SJSA1 (cell line): ENCODE data around the gene GAD2. TPM values are rescaled to one million over a fixed set of nuclear protein-coding genes. Genes with fewer than 3 reads are reported as not detected.

ENCODE experiments used
- DNase-seq, 2 experiments: peaks; one replicate each; pipeline ENCODE4 v3.0.0-alpha.2; 2015 to 2020; ENCODE audit warnings: low spot score in 2 of 2, low read depth in 1 of 2
- H3K27ac ChIP-seq: fragments of 250-450 bp; sonication (Bioruptor Pico); 2 replicates; pipeline ENCODE4 v1.5.1; 2020; ENCODE audit warnings: mild to moderate bottlenecking, moderate library complexity
- H3K27me3 ChIP-seq: fragments of 250-450 bp; sonication (Bioruptor Pico); replicated peaks from 2 replicates; pipeline ENCODE4 v1.5.1; 2020; ENCODE audit warnings: mild to moderate bottlenecking, moderate library complexity
- H3K36me3 ChIP-seq: fragments of 250-450 bp; sonication (Bioruptor Pico); 2 replicates; pipeline ENCODE4 v1.5.1; 2020; ENCODE audit warnings: mild to moderate bottlenecking
- H3K4me1 ChIP-seq: fragments of 250-450 bp; sonication (Bioruptor Pico); replicated peaks from 2 replicates; pipeline ENCODE4 v1.6.1; 2021; ENCODE audit warnings: mild to moderate bottlenecking
- H3K4me3 ChIP-seq: fragments of 250-450 bp; sonication (Bioruptor Pico); 2 replicates; pipeline ENCODE4 v1.5.1; 2020; ENCODE audit warnings: mild to moderate bottlenecking
- H3K9me3 ChIP-seq: fragments of 250-450 bp; sonication (Bioruptor Pico); replicated peaks from 2 replicates; pipeline ENCODE4 v1.5.1; 2020; ENCODE audit warnings: mild to moderate bottlenecking
- total RNA-seq: library from RNA; depleted of rRNA; stranded (reverse); fragments of >200 nt; shearing (Covaris generic); gene quantifications from 2 replicates; pipeline ENCODE4 v1.2.3, GENCODE V29; 2014

The GAD2 gene
- total RNA-seq, 1 experiment from 2014 or later = not detected

- no peak for DNase-seq
- no peaks in the 10 kb centered on the region for H3K4me1 ChIP-seq
- H3K4me3 ChIP-seq = no peak overlapping the region
- H3K27me3 ChIP-seq = no peaks in the 10 kb centered on the region
- no peaks in the 10 kb centered on the region for H3K36me3 ChIP-seq
- no peak overlapping the region for H3K27ac ChIP-seq
- H3K9me3 ChIP-seq = no peaks in the 10 kb centered on the region
Observed at GRCh38 chr10:26310361-26310760, 93.8 kb downstream of the GAD2 start.

GRCh38 chr10:26311383-26311940 lies 94.9 kb downstream of the GAD2 start:
- DNase-seq = no peak

GRCh38 chr10:26314265-26315013 lies 97.9 kb downstream of the GAD2 start:
- Histone ChIP-seq H3K27me3 (no peaks in the 10 kb centered on the region), H3K27ac (no peak overlapping the region), H3K4me3 (no peak overlapping the region), H3K36me3 (no peaks in the 10 kb centered on the region), H3K4me1 (no peaks in the 10 kb centered on the region), H3K9me3 (no peaks in the 10 kb centered on the region)
- DNase-seq = no peak

More at GRCh38 chr10:26311383-26311940, 94.9 kb downstream of the GAD2 start:
- no peaks in the 10 kb centered on the region for H3K27me3 ChIP-seq
- H3K9me3 ChIP-seq = no peaks in the 10 kb centered on the region
- H3K27ac ChIP-seq = no peak overlapping the region
- no peaks in the 10 kb centered on the region for H3K4me1 ChIP-seq
- no peaks in the 10 kb centered on the region for H3K36me3 ChIP-seq
- H3K4me3 ChIP-seq = no peak overlapping the region

GRCh38 chr10:26318672-26319071 lies 102.1 kb downstream of the GAD2 start:
- Histone ChIP-seq H3K27me3 (no peaks in the 10 kb centered on the region), H3K4me3 (no peak overlapping the region), H3K27ac (no peak overlapping the region)

GRCh38 chr10:26323219-26323618 lies 106.6 kb downstream of the GAD2 start:
- H3K27me3 ChIP-seq = no peaks in the 10 kb centered on the region
- no peak for DNase-seq
- H3K27ac ChIP-seq = no peak overlapping the region
- no peak overlapping the region for H3K4me3 ChIP-seq
- no peaks in the 10 kb centered on the region for H3K4me1 ChIP-seq
- no peaks in the 10 kb centered on the region for H3K9me3 ChIP-seq
- no peaks in the 10 kb centered on the region for H3K36me3 ChIP-seq

More at GRCh38 chr10:26318672-26319071, 102.1 kb downstream of the GAD2 start:
- Histone ChIP-seq H3K4me1 (no peaks in the 10 kb centered on the region), H3K9me3 (no peaks in the 10 kb centered on the region), H3K36me3 (no peaks in the 10 kb centered on the region)
- no peak for DNase-seq

- H3K27me3 ChIP-seq = 0 out of 2 replicates have a peak, but pooled peaks cover 5% of the 10 kb centered on the region
- H3K9me3 ChIP-seq = no peaks in the 10 kb centered on the region
- H3K36me3 ChIP-seq = no peaks in the 10 kb centered on the region
- no peak for DNase-seq
- no peak overlapping the region for H3K27ac ChIP-seq
- no peak overlapping the region for H3K4me3 ChIP-seq
- H3K4me1 ChIP-seq = no peaks in the 10 kb centered on the region
Observed at GRCh38 chr10:26326851-26327250, 110.3 kb downstream of the GAD2 start.

- DNase-seq = no peak
- Histone ChIP-seq H3K4me3 (no peak overlapping the region), H3K36me3 (no peaks in the 10 kb centered on the region), H3K27ac (no peak overlapping the region), H3K27me3 (0 out of 2 replicates have a peak, but pooled peaks cover 5% of the 10 kb centered on the region), H3K9me3 (no peaks in the 10 kb centered on the region), H3K4me1 (no peaks in the 10 kb centered on the region)
Observed at GRCh38 chr10:26327811-26328210, 111.2 kb downstream of the GAD2 start.

- Histone ChIP-seq H3K4me1 (no peaks in the 10 kb centered on the region), H3K27me3 (0 out of 2 replicates have a peak, but pooled peaks cover 5% of the 10 kb centered on the region), H3K27ac (no peak overlapping the region), H3K4me3 (no peak overlapping the region), H3K9me3 (no peaks in the 10 kb centered on the region), H3K36me3 (no peaks in the 10 kb centered on the region)
- DNase-seq = no peak
Observed at GRCh38 chr10:26331371-26331770, 114.8 kb downstream of the GAD2 start.

- H3K27ac ChIP-seq = no peak overlapping the region
- H3K36me3 ChIP-seq = no peaks in the 10 kb centered on the region
Observed at GRCh38 chr10:26334232-26334931, 117.8 kb downstream of the GAD2 start.

GRCh38 chr10:26334932-26335573 lies 118.5 kb downstream of the GAD2 start:
- H3K27me3 ChIP-seq = no peaks in the 10 kb centered on the region
- no peaks in the 10 kb centered on the region for H3K4me1 ChIP-seq
- H3K36me3 ChIP-seq = no peaks in the 10 kb centered on the region
- H3K27ac ChIP-seq = no peak overlapping the region
- H3K4me3 ChIP-seq = no peak overlapping the region
- DNase-seq = peak; percentile 44
- H3K9me3 ChIP-seq = no peaks in the 10 kb centered on the region

More at GRCh38 chr10:26334232-26334931, 117.8 kb downstream of the GAD2 start:
- Histone ChIP-seq H3K4me3 (no peak overlapping the region), H3K9me3 (no peaks in the 10 kb centered on the region), H3K4me1 (no peaks in the 10 kb centered on the region), H3K27me3 (no peaks in the 10 kb centered on the region)
- DNase-seq = no peak

- H3K27me3 ChIP-seq = no peaks in the 10 kb centered on the region
- no peaks in the 10 kb centered on the region for H3K36me3 ChIP-seq
- H3K4me1 ChIP-seq = no peaks in the 10 kb centered on the region
- no peak for DNase-seq
- no peak overlapping the region for H3K4me3 ChIP-seq
- no peaks in the 10 kb centered on the region for H3K9me3 ChIP-seq
- no peak overlapping the region for H3K27ac ChIP-seq
Observed at GRCh38 chr10:26335574-26336093, 119.1 kb downstream of the GAD2 start.

- H3K27me3 ChIP-seq = no peaks in the 10 kb centered on the region
- no peak for DNase-seq
- no peak overlapping the region for H3K4me3 ChIP-seq
- no peaks in the 10 kb centered on the region for H3K4me1 ChIP-seq
- H3K9me3 ChIP-seq = no peaks in the 10 kb centered on the region
- no peaks in the 10 kb centered on the region for H3K36me3 ChIP-seq
- H3K27ac ChIP-seq = no peak overlapping the region
Observed at GRCh38 chr10:26336979-26337378, 120.4 kb downstream of the GAD2 start.

- no peaks in the 10 kb centered on the region for H3K9me3 ChIP-seq
- no peak overlapping the region for H3K4me3 ChIP-seq
- H3K4me1 ChIP-seq = no peaks in the 10 kb centered on the region
- H3K27me3 ChIP-seq = no peaks in the 10 kb centered on the region
- no peaks in the 10 kb centered on the region for H3K36me3 ChIP-seq
- H3K27ac ChIP-seq = no peak overlapping the region
- DNase-seq = no peak
Observed at GRCh38 chr10:26341701-26342100, 125.1 kb downstream of the GAD2 start.
